H1 (cell line): Measurements from ENCODE around the gene DOCK3. TPM values are rescaled to one million over a fixed set of nuclear protein-coding genes. Genes with fewer than 3 reads are reported as not detected.

Experiments
- CTCF ChIA-PET: fragments of 300-600 bp; sonication (Branson Sonifier 250); formaldehyde crosslinking; loops from one replicate; lab custom pipeline; 2021; ENCODE audit not compliant: partially characterized antibody; lab: Charles Lee
- POLR2A ChIA-PET: fragments of 300-600 bp; sonication (Branson Sonifier 250); formaldehyde crosslinking; loops from one replicate; lab custom pipeline; 2021; ENCODE audit warnings: inconsistent platforms; ENCODE audit not compliant: partially characterized antibody; lab: Charles Lee
- DNase-seq, 2 experiments: peaks; one replicate each; pipeline versions ENCODE4 v3.0.0 to v3.0.0-alpha.2; 2010 to 2022; ENCODE audit warnings: low spot score in 2 of 2, low read depth in 1 of 2, mixed read lengths in 1 of 2
- FAIRE-seq: peaks from 2 replicates; lab custom pipeline; 2011; peaks lifted over from hg19 to GRCh38; lab: Jason Lieb, UNC
- H2AFZ ChIP-seq: 2 replicates; pipeline ENCODE4 v1.8.1; 2012; ENCODE audit warnings: low read length, inconsistent platforms
- H2AK5ac ChIP-seq: 2 replicates; pipeline ENCODE4 v1.6.1; 2013; ENCODE audit warnings: low read depth, low read length
- H2BK120ac ChIP-seq: replicated peaks from 2 replicates; pipeline ENCODE3; 2013; ENCODE audit warnings: low read depth, low read length, inconsistent platforms
- H2BK12ac ChIP-seq: 2 replicates; pipeline ENCODE4 v1.6.1; 2013; ENCODE audit warnings: low read depth, low read length
- H2BK15ac ChIP-seq: 2 replicates; pipeline ENCODE4 v1.6.1; 2013; ENCODE audit warnings: low read length
- H2BK20ac ChIP-seq: 2 replicates; pipeline ENCODE4 v1.6.1; 2013; ENCODE audit warnings: low read length
- H2BK5ac ChIP-seq: 2 replicates; pipeline ENCODE4 v1.6.1; 2013; ENCODE audit warnings: low read depth, low read length
- H3K14ac ChIP-seq: 2 replicates; pipeline ENCODE4 v1.6.1; 2013; ENCODE audit warnings: inconsistent platforms; ENCODE audit not compliant: insufficient read length
- H3K18ac ChIP-seq: 2 replicates; pipeline ENCODE4 v1.6.1; 2013; ENCODE audit warnings: low read length; ENCODE audit errors: extremely low read depth
- H3K23ac ChIP-seq: 2 replicates; pipeline ENCODE4 v1.6.1; 2013; ENCODE audit warnings: inconsistent platforms; ENCODE audit not compliant: insufficient read length
- H3K23me2 ChIP-seq: 2 replicates; pipeline ENCODE4 v1.6.1; 2013; ENCODE audit warnings: low read depth, low read length
- H3K27ac ChIP-seq: 2 replicates; pipeline ENCODE4 v1.6.1; 2011; ENCODE audit warnings: low read depth, low read length, inconsistent platforms
- H3K27me3 ChIP-seq, 4 experiments: replicated peaks in 1 of 4; 1 replicate in 1 of 4; 2 replicates in 3 of 4; pipeline versions ENCODE4 v1.6.1 to v1.8.1; 2011 to 2013; ENCODE audit warnings: low read length in 3 of 4, mild to moderate bottlenecking in 3 of 4, inconsistent platforms in 2 of 4, mixed read lengths in 2 of 4, moderate library complexity in 1 of 4; ENCODE audit not compliant: control insufficient read depth in 3 of 4, insufficient read depth in 3 of 4; ENCODE audit errors: extremely low read depth in 1 of 4
- H3K36me3 ChIP-seq, 4 experiments: 2 replicates each; pipeline versions ENCODE4 v1.6.1 to v1.8.1; 2011 to 2013; ENCODE audit warnings: mild to moderate bottlenecking in 4 of 4, low read length in 3 of 4, moderate library complexity in 2 of 4, control low read depth in 1 of 4, inconsistent platforms in 1 of 4; ENCODE audit not compliant: insufficient read depth in 4 of 4, control insufficient read depth in 2 of 4
- H3K4ac ChIP-seq: replicated peaks from 2 replicates; pipeline ENCODE3; 2013; ENCODE audit warnings: low read length, low read depth, mixed read lengths, inconsistent platforms; ENCODE audit not compliant: insufficient read length
- H3K4me1 ChIP-seq, 4 experiments: replicated peaks in 1 of 4; 1 replicate in 1 of 4; 2 replicates in 3 of 4; pipeline versions ENCODE4 v1.6.1 to v1.8.1; 2011 to 2013; ENCODE audit warnings: low read length in 3 of 4, inconsistent platforms in 2 of 4, mixed read lengths in 1 of 4; ENCODE audit not compliant: insufficient read depth in 4 of 4, control insufficient read depth in 3 of 4
- H3K4me2 ChIP-seq, 2 experiments: 2 replicates each; pipeline versions ENCODE4 v1.6.1 to v1.8.1; 2011 to 2013; ENCODE audit warnings: low read depth in 2 of 2, low read length in 2 of 2, control low read depth in 1 of 2, inconsistent platforms in 1 of 2, mild to moderate bottlenecking in 1 of 2; ENCODE audit not compliant: insufficient read depth in 1 of 2
- H3K4me3 ChIP-seq, 4 experiments: fragments of 200-600, 300-600 bp in 1 of 4; sonication (generic), shearing (Covaris generic), sonication (Bioruptor Twin) in 1 of 4; 2 replicates each; pipeline versions ENCODE4 v1.5.1 to v1.8.1; 2011 to 2016; ENCODE audit warnings: low read length in 4 of 4, low read depth in 3 of 4, control low read depth in 2 of 4, inconsistent platforms in 2 of 4, mild to moderate bottlenecking in 2 of 4, mixed read lengths in 1 of 4, moderate library complexity in 1 of 4; ENCODE audit not compliant: insufficient read depth in 2 of 4; ENCODE audit errors: extremely low read depth in 1 of 4
- H3K56ac ChIP-seq: replicated peaks from 2 replicates; pipeline ENCODE3; 2013; ENCODE audit warnings: low read depth, mild to moderate bottlenecking, mixed read lengths, low read length, inconsistent platforms; ENCODE audit not compliant: insufficient read length
- H3K79me1 ChIP-seq: 2 replicates; pipeline ENCODE4 v1.6.1; 2013; ENCODE audit warnings: low read depth, low read length, control low read depth
- H3K79me2 ChIP-seq, 2 experiments: 2 replicates each; pipeline versions ENCODE4 v1.6.1 to v1.8.1; 2012 to 2013; ENCODE audit warnings: low read length in 2 of 2, mild to moderate bottlenecking in 2 of 2, inconsistent platforms in 1 of 2; ENCODE audit not compliant: insufficient read depth in 2 of 2, control insufficient read depth in 1 of 2
- H3K9ac ChIP-seq, 4 experiments: replicated peaks in 1 of 4; 1 replicate in 1 of 4; 2 replicates in 3 of 4; pipeline versions ENCODE4 v1.6.1 to v1.8.1; 2011 to 2013; ENCODE audit warnings: low read depth in 3 of 4, low read length in 3 of 4, control low read depth in 2 of 4, mild to moderate bottlenecking in 2 of 4, moderate library complexity in 2 of 4, inconsistent platforms in 1 of 4; ENCODE audit errors: extremely low read depth in 1 of 4
- H3K9me3 ChIP-seq, 2 experiments: 2 replicates each; pipeline versions ENCODE4 v1.6.1 to v1.8.1; 2012 to 2013; ENCODE audit warnings: mild to moderate bottlenecking in 2 of 2, moderate library complexity in 2 of 2, control low read depth in 1 of 2, inconsistent platforms in 1 of 2, low read depth in 1 of 2, low read length in 1 of 2, mixed read lengths in 1 of 2; ENCODE audit not compliant: insufficient read depth in 2 of 2
- H4K20me1 ChIP-seq, 2 experiments: replicated peaks in 1 of 2; 2 replicates each; pipeline versions ENCODE3 to v1.8.1; 2011 to 2013; ENCODE audit warnings: inconsistent platforms in 2 of 2, low read length in 2 of 2, mild to moderate bottlenecking in 1 of 2; ENCODE audit not compliant: insufficient read depth in 2 of 2, control insufficient read depth in 1 of 2
- H4K5ac ChIP-seq: 2 replicates; pipeline ENCODE4 v1.6.1; 2013; ENCODE audit warnings: low read length, low read depth, mixed read lengths, inconsistent platforms; ENCODE audit not compliant: insufficient read length
- H4K8ac ChIP-seq: 2 replicates; pipeline ENCODE4 v1.8.0; 2013; ENCODE audit warnings: mild to moderate bottlenecking, moderate library complexity, low read length, inconsistent platforms; ENCODE audit not compliant: insufficient read depth; ENCODE audit errors: extremely low read depth
- H4K91ac ChIP-seq: replicated peaks from 2 replicates; pipeline ENCODE3; 2013; ENCODE audit warnings: low read length, mixed read lengths, inconsistent platforms; ENCODE audit not compliant: insufficient read length
- ASH2L ChIP-seq: fragments of 200-600, 300-600 bp; sonication (generic); IDR thresholded peaks from one replicate; pipeline ENCODE4 v1.7.1; 2017; ENCODE audit warnings: low read length
- ATF2 ChIP-seq: IDR thresholded peaks from 2 replicates; pipeline ENCODE4 v1.6.1; 2012; ENCODE audit warnings: low read length, inconsistent platforms
- BACH1 ChIP-seq: IDR thresholded peaks from 2 replicates; pipeline ENCODE4 v1.6.1; 2012; ENCODE audit warnings: low read length, improper control_type of control experiment
- GTF2F1 ChIP-seq: IDR thresholded peaks from 2 replicates; pipeline ENCODE4 v1.6.1; 2012; ENCODE audit warnings: low read depth, low read length, improper control_type of control experiment, borderline replicate concordance
- KDM5A ChIP-seq: fragments of 200-600 bp; IDR thresholded peaks from 2 replicates; pipeline ENCODE4 v1.7.1; 2012; ENCODE audit warnings: mild to moderate bottlenecking, low read length, inconsistent platforms, mixed read lengths
- MAFK ChIP-seq: IDR thresholded peaks from 2 replicates; pipeline ENCODE4 v1.6.1; 2012; ENCODE audit warnings: low read depth, mild to moderate bottlenecking, improper control_type of control experiment, low read length
- NANOG ChIP-seq: IDR thresholded peaks from 2 replicates; pipeline ENCODE4 v1.6.1; 2011; ENCODE audit warnings: low read length, low read depth, mild to moderate bottlenecking, inconsistent platforms; ENCODE audit not compliant: insufficient read depth, poor library complexity, severe bottlenecking
- RNF2 ChIP-seq: fragments of 200-900, 300-1000 bp; sonication (generic); IDR thresholded peaks from 2 replicates; pipeline ENCODE4 v1.7.1; 2016; ENCODE audit warnings: borderline replicate concordance, low read depth, mild to moderate bottlenecking, antibody characterized with exemption, low read length; ENCODE audit not compliant: poor library complexity, severe bottlenecking; ENCODE audit errors: missing control alignments
- RXRA ChIP-seq: IDR thresholded peaks from 2 replicates; pipeline ENCODE4 v1.6.1; 2011; ENCODE audit warnings: low read depth, mild to moderate bottlenecking, low read length, moderate library complexity; ENCODE audit not compliant: insufficient read depth
- TCF12 ChIP-seq: IDR thresholded peaks from 2 replicates; pipeline ENCODE4 v1.6.1; 2011; ENCODE audit warnings: low read depth, mild to moderate bottlenecking, low read length
- USF2 ChIP-seq: IDR thresholded peaks from 2 replicates; pipeline ENCODE4 v1.6.1; 2011; ENCODE audit warnings: low read length, improper control_type of control experiment
- polyA plus RNA-seq, 7 experiments: library from polyadenylated mRNA; depleted of rRNA in 3 of 7; stranded (reverse) in 5 of 7; unstranded in 2 of 7; fragments of >200 nt in 5 of 7; fragments of 200-250 nt in 2 of 7; gene quantifications; 1 replicate in 5 of 7; 2 replicates in 1 of 7; 4 replicates in 1 of 7; pipeline versions ENCODE4 v1.2.1 to v1.2.3, GENCODE V29; 2011 to 2013; ENCODE audit warnings: missing spikeins in 2 of 7, mixed read lengths in 2 of 7
- total RNA-seq: library from RNA; stranded (reverse); fragmentation: NEBNext Ultra II Directional; extraction: Animal tissue kit (Norgen Biotek cat#: 25700); gene quantifications from 2 replicates; pipeline ENCODE4 v1.2.1, GENCODE V29; 2021

Gene DOCK3
- total and polyA plus RNA-seq, 2 of the 8 experiments (the other 6 are each of a cell fraction or from before 2014, with no cell fraction given), result 2.7 to 5.0 TPM

- FAIRE-seq (no peak), DNase-seq (no peak)
- Histone ChIP-seq H4K8ac (no peak overlapping the region), H2BK120ac (no peak overlapping the region), H2AFZ (no peak overlapping the region), H4K91ac (no peak overlapping the region), H3K79me1 (no peaks in the 10 kb centered on the region), H2BK20ac (no peak overlapping the region), H3K27ac (no peak overlapping the region), H3K9ac (no peak overlapping the region), H2BK15ac (no peak overlapping the region), H2BK12ac (no peak overlapping the region), H3K18ac (no peak overlapping the region), H2BK5ac (no peak overlapping the region), H3K4me3 (no peak overlapping the region), H3K9me3 (peaks cover 8 to 14% of the 10 kb centered on the region in 2 experiments; a peak in 2 of 4 replicates), H3K14ac (no peak overlapping the region), H3K4me1 (no peaks in the 10 kb centered on the region), H3K36me3 (peaks cover 0 to 21% (median 8%) of the 10 kb centered on the region in 4 experiments; a peak in 4 of 8 replicates), H2AK5ac (no peak overlapping the region), H3K79me2 (no peaks in the 10 kb centered on the region), H3K27me3 (no peaks in the 10 kb centered on the region), H3K4me2 (no peak overlapping the region), H4K20me1 (no peaks in the 10 kb centered on the region), H4K5ac (no peak overlapping the region), H3K4ac (no peak overlapping the region), H3K56ac (no peak overlapping the region), H3K23ac (no peak overlapping the region), H3K23me2 (no peaks in the 10 kb centered on the region)
- ChIA-PET CTCF (interaction anchor here (0.6 kb wide), 1 partner anchor 68 kb away, joined by 3 read pairs; no protein-coding TSS in a partner anchor), POLR2A (no interaction called here)
- TF ChIP-seq MAFK (no peak), GTF2F1 (no peak), TCF12 (no peak), BACH1 (no peak), NANOG (no peak), ASH2L (no peak), KDM5A (no peak), USF2 (no peak), RNF2 (no peak), RXRA (no peak), ATF2 (no peak)
Observed at GRCh38 chr3:51243924-51244323, 569.2 kb downstream of the DOCK3 start.
